Measurements from ENCODE around the gene RASL11A.
"Not testable (repeated sequence)": the region's sequence is repeated elsewhere in the genome, so short reads cannot be mapped to it uniquely, and the experiment has no call there.

Gene RASL11A

GRCh38 chr13:27300941-27301586 lies 30.4 kb downstream of the RASL11A start:
- DNase-seq, result no peak

GRCh38 chr13:27302643-27303262 lies 32.1 kb downstream of the RASL11A start:
- DNase-seq, result no peak

- no peak for DNase-seq
These were observed 33.5 kb downstream of the RASL11A start for GRCh38 chr13:27304099-27304498.

GRCh38 chr13:27304611-27305010 lies 34.0 kb downstream of the RASL11A start:
- DNase-seq, result no peak

GRCh38 chr13:27306364-27306763 lies 35.7 kb downstream of the RASL11A start:
- DNase-seq, result no peak

- DNase-seq, result no peak
These were observed 38.3 kb downstream of the RASL11A start for GRCh38 chr13:27308941-27309340.

GRCh38 chr13:27309401-27309958 lies 38.9 kb downstream of the RASL11A start:
- no peak for DNase-seq

GRCh38 chr13:27309967-27310598 lies 39.5 kb downstream of the RASL11A start:
- DNase-seq, result no peak

GRCh38 chr13:27310946-27311345 lies 40.3 kb downstream of the RASL11A start:
- DNase-seq, result no peak

GRCh38 chr13:27311518-27312210 lies 41.0 kb downstream of the RASL11A start:
- no peak for DNase-seq

GRCh38 chr13:27313770-27314169 lies 43.1 kb downstream of the RASL11A start:
- no peak for DNase-seq

GRCh38 chr13:27319404-27319803 lies 48.8 kb downstream of the RASL11A start:
- no peak for DNase-seq

- no peak for DNase-seq
These were observed 51.1 kb downstream of the RASL11A start for GRCh38 chr13:27321468-27322431.

GRCh38 chr13:27322443-27322842 lies 51.8 kb downstream of the RASL11A start:
- DNase-seq, result not testable (repeated sequence)
